H9 (cell line): ENCODE data around the gene CACNA1G. TPM values are rescaled to one million over a fixed set of nuclear protein-coding genes. Genes with fewer than 3 reads are reported as not detected.

Source experiments
- DNase-seq: peaks from one replicate; pipeline ENCODE4 v3.0.0-alpha.2; 2017
- H2AFZ ChIP-seq: one replicate; pipeline ENCODE4 v1.6.1; 2013; ENCODE audit warnings: mild to moderate bottlenecking, low read length, control low read depth, moderate library complexity
- H2AK5ac ChIP-seq: 2 replicates; pipeline ENCODE4 v1.6.1; 2013; ENCODE audit warnings: low read length, control low read depth, mixed read lengths; ENCODE audit not compliant: insufficient read length
- H2BK120ac ChIP-seq: one replicate; pipeline ENCODE4 v1.6.1; 2013; ENCODE audit warnings: low read depth, mild to moderate bottlenecking, low read length, control low read depth, inconsistent platforms; ENCODE audit not compliant: poor library complexity, severe bottlenecking
- H2BK12ac ChIP-seq: 2 replicates; pipeline ENCODE4 v1.6.1; 2013; ENCODE audit warnings: low read length, control low read depth, mixed read lengths, low read depth; ENCODE audit not compliant: insufficient read length
- H2BK15ac ChIP-seq: 2 replicates; pipeline ENCODE4 v1.6.1; 2013; ENCODE audit warnings: low read depth, low read length, control low read depth
- H2BK20ac ChIP-seq: one replicate; pipeline ENCODE4 v1.6.1; 2013; ENCODE audit warnings: low read depth, mild to moderate bottlenecking, low read length, control low read depth, inconsistent platforms; ENCODE audit not compliant: poor library complexity, severe bottlenecking
- H2BK5ac ChIP-seq: 2 replicates; pipeline ENCODE4 v1.6.1; 2013; ENCODE audit warnings: low read length, control low read depth, mixed read lengths; ENCODE audit not compliant: insufficient read length
- H3K14ac ChIP-seq: 2 replicates; pipeline ENCODE4 v1.6.1; 2013; ENCODE audit warnings: low read length, control low read depth; ENCODE audit not compliant: insufficient read depth
- H3K18ac ChIP-seq: 2 replicates; pipeline ENCODE4 v1.6.1; 2013; ENCODE audit warnings: low read depth, mild to moderate bottlenecking, mixed read lengths, low read length, control low read depth; ENCODE audit not compliant: insufficient read length
- H3K23ac ChIP-seq: 2 replicates; pipeline ENCODE4 v1.6.1; 2013; ENCODE audit warnings: low read length, control low read depth, mixed read lengths, low read depth; ENCODE audit not compliant: insufficient read length
- H3K23me2 ChIP-seq: 2 replicates; pipeline ENCODE4 v1.6.1; 2013; ENCODE audit warnings: low read depth, mild to moderate bottlenecking, mixed read lengths, low read length, control low read depth; ENCODE audit not compliant: insufficient read length, poor library complexity, severe bottlenecking
- H3K27ac ChIP-seq: 2 replicates; pipeline ENCODE4 v1.5.1; 2013; ENCODE audit warnings: low read length, control low read depth, mixed read lengths, low read depth; ENCODE audit not compliant: insufficient read length
- H3K27me3 ChIP-seq: 2 replicates; pipeline ENCODE4 v1.6.1; 2013; ENCODE audit warnings: low read length, control low read depth, inconsistent platforms; ENCODE audit not compliant: insufficient read depth
- H3K4ac ChIP-seq: 2 replicates; pipeline ENCODE4 v1.6.1; 2013; ENCODE audit warnings: low read depth, mild to moderate bottlenecking, control low read depth, inconsistent platforms, low read length, moderate library complexity
- H3K4me1 ChIP-seq: 2 replicates; pipeline ENCODE4 v1.6.1; 2013; ENCODE audit warnings: low read length, control low read depth, inconsistent platforms; ENCODE audit not compliant: insufficient read depth
- H3K4me2 ChIP-seq: 2 replicates; pipeline ENCODE4 v1.6.1; 2013; ENCODE audit warnings: low read length, control low read depth, mixed read lengths; ENCODE audit not compliant: insufficient read length, insufficient read depth
- H3K56ac ChIP-seq: 2 replicates; pipeline ENCODE4 v1.6.1; 2013; ENCODE audit warnings: low read depth, mild to moderate bottlenecking, mixed read lengths, low read length, control low read depth; ENCODE audit not compliant: insufficient read length
- H3K79me1 ChIP-seq: 2 replicates; pipeline ENCODE4 v1.6.1; 2013; ENCODE audit warnings: low read depth, mild to moderate bottlenecking, moderate library complexity, low read length, control low read depth, inconsistent platforms; ENCODE audit not compliant: insufficient read depth, poor library complexity, severe bottlenecking
- H3K79me2 ChIP-seq: 2 replicates; pipeline ENCODE4 v1.6.1; 2013; ENCODE audit warnings: low read length, control low read depth, inconsistent platforms; ENCODE audit not compliant: insufficient read depth
- H3K9ac ChIP-seq: 2 replicates; pipeline ENCODE4 v1.6.1; 2013; ENCODE audit warnings: low read length, control low read depth, mixed read lengths; ENCODE audit not compliant: insufficient read length; ENCODE audit errors: extremely low read depth
- H3K9me3 ChIP-seq: one replicate; pipeline ENCODE4 v1.6.1; 2013; ENCODE audit warnings: low read depth, low read length, inconsistent platforms; ENCODE audit not compliant: control insufficient read depth
- H3T11ph ChIP-seq: one replicate; pipeline ENCODE4 v1.6.1; 2013; ENCODE audit warnings: mild to moderate bottlenecking, low read length, control low read depth, inconsistent platforms
- H4K20me1 ChIP-seq: one replicate; pipeline ENCODE4 v1.6.1; 2013; ENCODE audit not compliant: control insufficient read depth, insufficient read length, insufficient read depth
- H4K5ac ChIP-seq: 2 replicates; pipeline ENCODE4 v1.6.1; 2013; ENCODE audit warnings: low read depth, mild to moderate bottlenecking, mixed read lengths, low read length, control low read depth; ENCODE audit not compliant: insufficient read length
- H4K8ac ChIP-seq: replicated peaks from 2 replicates; pipeline ENCODE4 v1.6.1; 2013; ENCODE audit warnings: low read length, control low read depth, mixed read lengths, low read depth; ENCODE audit not compliant: insufficient read length
- H4K91ac ChIP-seq: 2 replicates; pipeline ENCODE4 v1.6.1; 2013; ENCODE audit warnings: low read depth, mild to moderate bottlenecking, moderate library complexity, mixed read lengths, low read length, control low read depth; ENCODE audit not compliant: insufficient read length
- H3K27ac Mint-ChIP-seq, 3 experiments: 2 replicates in 2 of 3; 3 replicates in 1 of 3; pipeline ENCODE4 v1.8.0; 2020 to 2021; ENCODE audit warnings: mixed read lengths in 3 of 3, mild to moderate bottlenecking in 1 of 3, moderate library complexity in 1 of 3
- H3K27me3 Mint-ChIP-seq: 2 replicates; pipeline ENCODE4 v1.8.0; 2021; ENCODE audit warnings: low read depth, mild to moderate bottlenecking, moderate library complexity, mixed read lengths
- H3K36me3 Mint-ChIP-seq, 3 experiments: 2 replicates in 2 of 3; 3 replicates in 1 of 3; pipeline ENCODE4 v1.8.0; 2020 to 2021; ENCODE audit warnings: low read depth in 3 of 3, mixed read lengths in 3 of 3; ENCODE audit not compliant: insufficient read depth in 1 of 3
- H3K4me1 Mint-ChIP-seq, 2 experiments: 2 replicates each; pipeline ENCODE4 v1.8.0; 2020; ENCODE audit warnings: mixed read lengths in 2 of 2
- H3K4me3 Mint-ChIP-seq, 2 experiments: 2 replicates in 1 of 2; 3 replicates in 1 of 2; pipeline ENCODE4 v1.8.0; 2020 to 2021; ENCODE audit warnings: mild to moderate bottlenecking in 2 of 2, mixed read lengths in 2 of 2, moderate library complexity in 1 of 2
- H3K9me3 Mint-ChIP-seq, 2 experiments: 2 replicates in 1 of 2; 3 replicates in 1 of 2; pipeline ENCODE4 v1.8.0; 2020; ENCODE audit warnings: mild to moderate bottlenecking in 2 of 2, mixed read lengths in 2 of 2, moderate library complexity in 1 of 2
- WGBS: extraction: QIAGEN DNeasy Blood & Tissue Kit; methylation state at CpG from one replicate; pipeline ENCODE4 v1.1.7; 2013; ENCODE audit warnings: missing lambda C conversion rate, low lambda C conversion rate, mixed read lengths; ENCODE audit not compliant: insufficient read length; ENCODE audit errors: extremely low coverage; 5-methylcytosine and 5-hydroxymethylcytosine counted together
- total RNA-seq: library from RNA; stranded (reverse); gene quantifications from 2 replicates; pipeline ENCODE4 v1.2.1, GENCODE V29; 2021
- TF ChIP-seq, protein P1 (sequence below): fragments of 200-600 bp; sonication (generic); conservative IDR thresholded peaks from 3 replicates; pipeline ENCODE4 v1.8.0; 2021; ENCODE audit warnings: antibody characterized with exemption, mild to moderate bottlenecking

Gene CACNA1G
- total RNA-seq, 1 experiment from 2014 or later, result 1.5 TPM

DNA sequence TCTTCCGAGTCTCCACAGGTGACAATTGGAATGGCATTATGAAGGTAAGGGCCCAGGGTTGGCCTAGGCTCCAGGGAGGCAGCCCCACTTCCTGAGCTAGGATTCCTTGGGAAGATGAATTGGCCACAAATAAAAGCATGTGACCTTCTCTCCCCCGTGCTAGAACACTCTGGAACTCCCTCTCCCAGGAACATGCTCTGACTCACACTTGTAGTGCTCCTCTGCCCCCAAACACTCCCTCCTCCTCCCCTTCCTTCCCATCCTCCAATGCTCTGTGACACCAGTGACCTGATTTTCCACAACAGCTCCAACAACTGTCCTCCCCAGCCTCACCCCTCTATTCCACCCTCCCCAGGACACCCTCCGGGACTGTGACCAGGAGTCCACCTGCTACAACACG lies 57.8 kb downstream of the CACNA1G start:
- Histone ChIP-seq H2AFZ (no peak overlapping the region), H3K4me2 (no peak overlapping the region), H3T11ph (no peak overlapping the region), H3K9me3 (no peaks in the 10 kb centered on the region), H3K27me3 (no peaks in the 10 kb centered on the region), H3K79me2 (no peaks in the 10 kb centered on the region), H3K27ac (no peak overlapping the region), H3K4ac (no peak overlapping the region), H3K9ac (no peak overlapping the region), H3K23me2 (no peaks in the 10 kb centered on the region), H4K5ac (no peak overlapping the region), H3K14ac (no peak overlapping the region), H2BK12ac (no peak overlapping the region), H4K20me1 (no peaks in the 10 kb centered on the region), H4K8ac (no peak overlapping the region), H2AK5ac (no peak overlapping the region), H3K18ac (no peak overlapping the region), H4K91ac (no peak overlapping the region), H3K4me1 (no peaks in the 10 kb centered on the region), H2BK15ac (no peak overlapping the region), H2BK5ac (no peak overlapping the region), H3K79me1 (no peaks in the 10 kb centered on the region), H3K23ac (no peak overlapping the region), H3K56ac (no peak overlapping the region), H2BK20ac (no peak overlapping the region), H2BK120ac (no peak overlapping the region)
- TF ChIP-seq, protein P1, sequence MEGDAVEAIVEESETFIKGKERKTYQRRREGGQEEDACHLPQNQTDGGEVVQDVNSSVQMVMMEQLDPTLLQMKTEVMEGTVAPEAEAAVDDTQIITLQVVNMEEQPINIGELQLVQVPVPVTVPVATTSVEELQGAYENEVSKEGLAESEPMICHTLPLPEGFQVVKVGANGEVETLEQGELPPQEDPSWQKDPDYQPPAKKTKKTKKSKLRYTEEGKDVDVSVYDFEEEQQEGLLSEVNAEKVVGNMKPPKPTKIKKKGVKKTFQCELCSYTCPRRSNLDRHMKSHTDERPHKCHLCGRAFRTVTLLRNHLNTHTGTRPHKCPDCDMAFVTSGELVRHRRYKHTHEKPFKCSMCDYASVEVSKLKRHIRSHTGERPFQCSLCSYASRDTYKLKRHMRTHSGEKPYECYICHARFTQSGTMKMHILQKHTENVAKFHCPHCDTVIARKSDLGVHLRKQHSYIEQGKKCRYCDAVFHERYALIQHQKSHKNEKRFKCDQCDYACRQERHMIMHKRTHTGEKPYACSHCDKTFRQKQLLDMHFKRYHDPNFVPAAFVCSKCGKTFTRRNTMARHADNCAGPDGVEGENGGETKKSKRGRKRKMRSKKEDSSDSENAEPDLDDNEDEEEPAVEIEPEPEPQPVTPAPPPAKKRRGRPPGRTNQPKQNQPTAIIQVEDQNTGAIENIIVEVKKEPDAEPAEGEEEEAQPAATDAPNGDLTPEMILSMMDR, result no peak
- Mint-ChIP-seq H3K27ac (no peak overlapping the region), H3K4me3 (no peak overlapping the region), H3K9me3 (no peaks in the 10 kb centered on the region), H3K4me1 (peaks cover 13 to 39% of the 10 kb centered on the region in 2 experiments), H3K36me3 (no peaks in the 10 kb centered on the region; a peak in 1 of 7 replicates), H3K27me3 (peaks cover 7% of the 10 kb centered on the region)
- WGBS, result no CpG with 5 or more reads among the region's 4 CpGs
- DNase-seq, result no peak
